Measurements from ENCODE around the gene URI1. TPM values are rescaled to one million over a fixed set of nuclear protein-coding genes. Genes with fewer than 3 reads are reported as not detected.
A peak's percentile ranks its signal among the peaks of the same experiment; 100 is the strongest.
"Not testable (repeated sequence)": the region's sequence is repeated elsewhere in the genome, so short reads cannot be mapped to it uniquely, and the experiment has no call there.

The URI1 gene
- total RNA-seq, 1 donor = 60.9 TPM

DNA sequence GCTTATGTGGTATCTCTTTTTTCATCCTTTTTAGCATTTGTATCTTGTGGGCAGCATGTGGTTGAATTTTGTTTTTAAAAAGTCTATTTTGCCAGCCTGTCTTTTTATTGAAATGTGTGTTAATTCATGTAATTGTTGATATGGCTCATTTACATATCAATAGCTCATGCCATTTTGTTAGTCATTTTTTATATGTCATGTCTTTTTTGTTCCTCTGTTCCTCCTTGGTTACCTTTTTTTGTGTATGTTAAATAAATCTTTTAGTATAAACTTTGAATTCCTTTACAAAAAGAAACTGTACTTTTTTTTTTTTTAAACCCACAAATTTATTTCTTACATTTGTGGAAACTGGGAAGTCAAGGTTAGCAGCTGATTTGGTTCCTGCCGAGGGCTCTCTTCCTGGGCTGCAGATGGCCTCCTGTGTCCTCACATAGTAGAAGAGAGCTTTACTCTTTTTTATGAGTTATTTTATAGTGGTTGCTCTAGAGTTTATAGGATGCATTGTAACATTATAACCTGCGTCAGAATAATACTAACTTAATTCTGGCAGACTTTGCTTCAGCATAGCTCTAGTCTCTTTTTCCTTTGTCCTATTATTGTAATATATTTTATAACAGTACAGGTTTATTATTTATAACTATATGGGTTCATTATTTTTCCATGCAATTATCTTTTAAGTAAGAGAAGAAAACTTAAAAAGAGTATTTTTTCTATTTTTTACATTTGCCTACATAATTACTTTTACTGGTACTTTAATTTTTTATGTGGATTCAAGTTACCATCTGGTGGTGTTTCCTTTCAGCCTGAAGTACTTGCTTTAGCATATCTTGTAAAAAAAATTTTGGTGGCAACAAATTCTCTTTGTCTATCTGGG lies 86.3 kb downstream of the URI1 start:
- TF ChIP-seq, protein P1, sequence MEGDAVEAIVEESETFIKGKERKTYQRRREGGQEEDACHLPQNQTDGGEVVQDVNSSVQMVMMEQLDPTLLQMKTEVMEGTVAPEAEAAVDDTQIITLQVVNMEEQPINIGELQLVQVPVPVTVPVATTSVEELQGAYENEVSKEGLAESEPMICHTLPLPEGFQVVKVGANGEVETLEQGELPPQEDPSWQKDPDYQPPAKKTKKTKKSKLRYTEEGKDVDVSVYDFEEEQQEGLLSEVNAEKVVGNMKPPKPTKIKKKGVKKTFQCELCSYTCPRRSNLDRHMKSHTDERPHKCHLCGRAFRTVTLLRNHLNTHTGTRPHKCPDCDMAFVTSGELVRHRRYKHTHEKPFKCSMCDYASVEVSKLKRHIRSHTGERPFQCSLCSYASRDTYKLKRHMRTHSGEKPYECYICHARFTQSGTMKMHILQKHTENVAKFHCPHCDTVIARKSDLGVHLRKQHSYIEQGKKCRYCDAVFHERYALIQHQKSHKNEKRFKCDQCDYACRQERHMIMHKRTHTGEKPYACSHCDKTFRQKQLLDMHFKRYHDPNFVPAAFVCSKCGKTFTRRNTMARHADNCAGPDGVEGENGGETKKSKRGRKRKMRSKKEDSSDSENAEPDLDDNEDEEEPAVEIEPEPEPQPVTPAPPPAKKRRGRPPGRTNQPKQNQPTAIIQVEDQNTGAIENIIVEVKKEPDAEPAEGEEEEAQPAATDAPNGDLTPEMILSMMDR (IDR thresholded peaks at IDR 0.05; ENCODE audit: insufficient read depth, low read depth, low read length) = no peak
- no peak for DNase-seq (ENCODE audit: low read depth)
- no peak overlapping the region for H3K4me3 ChIP-seq (ENCODE audit: low read depth, low read length)

DNA sequence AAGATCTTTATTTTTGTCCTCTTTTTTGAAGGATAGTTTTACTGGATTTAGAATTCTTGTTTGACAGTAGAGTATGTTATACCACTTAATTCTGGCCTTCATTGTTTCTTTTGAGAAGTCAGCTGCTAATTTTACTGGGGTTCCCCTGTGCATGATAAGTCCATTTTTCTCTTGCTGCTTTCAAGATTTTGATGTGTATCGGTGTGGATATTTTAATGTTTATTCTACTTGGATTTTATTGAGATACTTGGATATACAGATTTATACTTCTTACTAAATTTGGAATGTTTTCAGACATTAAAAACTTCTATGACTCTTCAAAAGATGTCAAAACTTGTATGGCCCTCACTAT lies 86.9 kb downstream of the URI1 start:
- DNase-seq (ENCODE audit: low read depth) = no peak
- TF ChIP-seq, protein P1 (IDR thresholded peaks at IDR 0.05; ENCODE audit: insufficient read depth, low read depth, low read length) = no peak
- H3K4me3 ChIP-seq (ENCODE audit: low read depth, low read length) = no peak overlapping the region

DNA sequence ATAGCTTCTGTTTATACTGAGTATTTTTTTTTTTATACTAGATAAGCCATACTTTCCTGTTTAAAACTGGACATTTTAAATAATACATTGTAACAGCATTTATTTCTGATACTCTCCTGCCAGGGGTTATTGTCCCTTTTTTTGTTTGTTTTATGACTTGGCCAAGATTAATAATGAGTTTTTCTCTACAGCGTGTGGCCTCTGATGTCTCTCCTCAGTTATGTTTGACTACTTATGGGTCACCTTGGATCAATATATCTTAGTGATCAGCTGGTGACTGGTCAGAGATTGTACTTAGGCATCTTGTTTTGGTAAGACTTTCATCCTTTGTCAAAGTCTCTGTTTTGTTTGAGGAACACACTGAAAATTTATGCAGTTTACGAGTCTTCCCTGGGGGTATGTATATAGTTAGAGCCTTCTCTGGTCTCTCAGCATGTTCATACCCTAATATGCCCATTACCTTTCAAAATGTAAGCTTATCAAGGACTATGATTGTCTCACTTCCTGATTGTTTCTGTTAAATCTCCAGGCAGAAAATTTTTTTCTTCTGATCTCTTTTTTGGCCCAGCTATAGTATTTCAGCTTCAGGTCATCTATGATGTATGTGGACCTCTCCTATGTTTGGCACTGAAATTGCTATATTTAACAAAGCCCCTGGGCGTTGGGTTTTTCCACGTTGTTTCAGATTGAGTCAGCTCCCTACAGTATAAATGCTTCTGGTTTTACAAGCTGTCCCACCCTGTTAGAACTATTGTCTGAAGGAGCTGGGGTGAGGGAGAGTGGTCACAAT lies 87.9 kb downstream of the URI1 start:
- no peak overlapping the region for H3K4me3 ChIP-seq (ENCODE audit: low read depth, low read length)
- no peak for DNase-seq (ENCODE audit: low read depth)
- TF ChIP-seq, protein P1 (IDR thresholded peaks at IDR 0.05; ENCODE audit: insufficient read depth, low read depth, low read length) = no peak

DNA sequence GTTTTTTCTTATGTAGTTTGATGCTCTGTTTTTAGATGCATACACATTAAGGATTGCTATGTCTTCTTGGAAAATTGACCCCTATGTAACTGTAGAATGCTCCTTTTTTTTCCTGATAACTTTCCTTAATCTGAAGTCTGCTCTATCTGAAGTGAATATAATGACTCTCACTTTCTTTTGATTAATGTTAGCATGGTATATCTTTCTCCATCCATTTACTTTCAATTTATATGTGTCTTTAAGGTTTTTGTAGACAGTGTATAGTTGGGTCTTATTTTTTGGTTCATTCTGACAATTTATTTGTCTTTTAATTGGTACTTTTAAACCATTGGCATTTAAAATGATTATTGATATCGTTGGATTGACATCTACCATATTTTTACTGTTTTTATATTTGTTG lies 92.3 kb downstream of the URI1 start:
- DNase-seq (ENCODE audit: low read depth) = no peak
- no peak overlapping the region for H3K4me3 ChIP-seq (ENCODE audit: low read depth, low read length)
- TF ChIP-seq, protein P1 (IDR thresholded peaks at IDR 0.05; ENCODE audit: insufficient read depth, low read depth, low read length) = no peak

DNA sequence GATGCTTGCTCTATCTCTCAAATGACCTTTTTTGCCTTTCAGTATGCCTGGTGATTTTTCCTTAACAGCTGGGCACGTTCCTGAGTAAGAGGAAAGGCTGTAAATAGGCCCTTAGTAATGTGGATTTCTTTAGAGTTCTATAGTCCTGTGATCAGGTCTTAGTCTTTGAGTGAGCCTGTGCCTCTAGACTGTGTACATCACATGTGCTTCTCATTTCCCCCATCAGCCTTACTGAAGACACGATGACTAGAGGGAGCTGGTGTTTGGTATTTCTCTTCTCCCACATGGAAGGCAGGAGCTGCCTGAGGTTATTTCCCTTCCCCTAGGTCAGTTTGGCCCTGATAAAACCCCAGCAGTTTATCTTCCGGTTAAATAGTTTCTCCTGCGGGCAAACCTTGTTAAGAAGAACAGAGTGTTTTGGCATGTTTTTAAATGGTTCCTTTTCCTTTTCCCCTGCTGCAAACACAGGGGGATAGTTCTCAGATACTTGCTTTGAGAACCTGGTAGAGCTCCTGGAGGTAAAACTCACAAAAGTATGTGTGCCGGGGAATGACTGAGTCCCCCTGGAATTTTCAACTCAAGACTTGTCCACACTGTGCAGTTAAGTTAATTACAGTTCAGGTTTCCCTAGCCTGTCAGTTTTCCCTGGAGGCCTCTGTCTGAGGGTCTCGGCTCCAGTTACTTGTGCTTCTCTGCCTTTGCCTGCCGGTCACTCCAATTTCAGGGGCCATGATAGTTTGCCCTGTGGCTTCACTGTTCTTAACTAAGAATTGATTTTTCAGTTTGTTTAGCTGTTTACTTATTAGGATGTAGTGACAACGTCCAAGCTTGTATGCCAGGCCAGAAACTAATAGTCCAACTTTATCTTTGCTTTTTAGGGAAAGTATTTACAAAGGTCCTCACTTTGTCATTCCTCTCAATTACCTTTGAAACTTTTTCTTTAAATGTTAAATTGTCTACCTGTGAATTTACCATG lies 94.4 kb downstream of the URI1 start:
- TF ChIP-seq, protein P1 (IDR thresholded peaks at IDR 0.05; ENCODE audit: insufficient read depth, low read depth, low read length) = no peak
- DNase-seq (ENCODE audit: low read depth) = peak; percentile 2
- no peak overlapping the region for H3K4me3 ChIP-seq (ENCODE audit: low read depth, low read length)

DNA sequence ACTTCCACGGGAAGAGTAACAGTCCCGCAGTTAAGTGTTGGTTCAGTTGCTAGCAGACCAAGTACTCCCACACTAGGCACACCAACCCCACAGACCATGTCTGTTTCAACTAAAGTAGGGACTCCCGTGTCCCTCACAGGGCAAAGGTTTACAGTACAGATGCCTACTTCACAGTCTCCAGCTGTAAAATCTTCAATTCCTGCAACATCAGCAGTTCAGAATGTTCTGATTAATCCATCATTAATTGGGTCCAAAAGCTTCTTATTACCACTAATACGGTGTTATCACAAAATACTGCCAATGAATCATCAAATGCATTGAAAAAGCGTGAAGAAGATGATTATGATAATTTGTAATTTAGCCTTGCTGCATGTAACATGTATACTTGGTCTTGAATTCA lies 95.8 kb downstream of the URI1 start:
- DNase-seq (ENCODE audit: low read depth) = no peak
- no peak overlapping the region for H3K4me3 ChIP-seq (ENCODE audit: low read depth, low read length)
- TF ChIP-seq, protein P1 (IDR thresholded peaks at IDR 0.05; ENCODE audit: insufficient read depth, low read depth, low read length) = no peak

DNA sequence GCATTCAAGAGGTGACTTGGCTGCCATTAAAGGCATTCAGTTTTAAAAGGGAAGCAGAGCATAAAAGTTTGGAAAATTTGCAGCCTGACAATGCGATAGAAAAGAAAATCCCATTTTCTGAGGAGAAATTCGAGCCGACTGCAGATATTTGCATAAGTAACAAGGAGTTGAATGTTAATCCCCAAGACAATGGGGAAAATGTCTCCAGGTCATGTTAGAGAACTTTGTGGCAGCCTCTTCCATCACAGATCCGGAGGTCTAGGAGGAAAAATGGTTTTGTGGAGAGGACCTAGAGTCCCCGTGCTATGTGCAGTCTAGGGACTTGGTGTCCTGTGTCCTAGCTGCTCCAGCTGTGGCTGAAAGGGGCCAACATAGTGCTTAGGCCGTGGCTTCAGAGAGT lies 99.9 kb downstream of the URI1 start:
- not testable (repeated sequence) for DNase-seq (ENCODE audit: low read depth); H3K4me3 ChIP-seq (ENCODE audit: low read depth, low read length)

DNA sequence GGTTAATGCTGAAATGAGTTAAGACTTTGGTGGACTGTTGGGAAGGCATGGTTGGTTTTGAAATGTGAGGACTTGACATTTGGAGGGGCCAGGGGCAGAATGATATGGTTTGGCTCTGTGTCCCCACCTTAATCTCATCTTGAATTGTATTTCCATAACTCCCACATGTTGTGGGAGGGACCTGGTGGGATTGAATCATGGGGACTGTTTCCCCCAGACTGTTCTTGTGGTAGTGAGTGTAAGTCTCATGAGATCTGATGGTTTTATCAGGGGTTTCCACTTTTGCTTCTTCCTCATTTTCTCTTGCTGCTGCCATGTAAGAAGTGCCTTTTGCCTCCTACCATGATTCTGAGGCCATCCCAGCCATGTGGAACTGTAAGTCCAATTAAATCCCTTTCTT lies 101.0 kb downstream of the URI1 start:
- not testable (repeated sequence) for DNase-seq (ENCODE audit: low read depth); H3K4me3 ChIP-seq (ENCODE audit: low read depth, low read length)
